Measurements from ENCODE around the gene EMCN. TPM values are rescaled to one million over a fixed set of nuclear protein-coding genes. Genes with fewer than 3 reads are reported as not detected.
A peak's percentile ranks its signal among the peaks of the same experiment; 100 is the strongest.

EMCN gene
- total RNA-seq, 1 donor from 2014 or later: not detected

- Histone ChIP-seq H3K27me3 (no peaks in the 10 kb centered on the region), H3K4me2 (no peak overlapping the region), H3K4me1 (no peaks in the 10 kb centered on the region), H3K36me3 (no peaks in the 10 kb centered on the region), H3F3A (ENCODE audit: low read depth) (no peaks in the 10 kb centered on the region), H4K20me1 (ENCODE audit: low read depth) (no peaks in the 10 kb centered on the region), H3K9ac (no peak overlapping the region), H3K4me3 (no peak overlapping the region), H3K9me3 (ENCODE audit: low read depth) (no peaks in the 10 kb centered on the region), H2AFZ (replicated peaks) (no peak overlapping the region), H3K27ac (no peak overlapping the region), H3K79me2 (ENCODE audit: low read depth) (no peaks in the 10 kb centered on the region)
- Mint-ChIP-seq H3K27ac (no peak overlapping the region), H3K4me1 (no peaks in the 10 kb centered on the region), H3K9me3 (no peaks in the 10 kb centered on the region), H3K4me3 (no peak overlapping the region), H3K36me3 (no peaks in the 10 kb centered on the region), H3K27me3 (ENCODE audit: insufficient read depth, low read depth) (no peaks in the 10 kb centered on the region)
- TF ChIP-seq EZH2phosphoT487 (IDR thresholded peaks at IDR 0.05) (no peak), EZH2 (IDR thresholded peaks at IDR 0.05) (no peak), CTCF (IDR thresholded peaks at IDR 0.05) (no peak)
- no peak for DNase-seq (ENCODE audit: low spot score)
These were observed 93.4 kb downstream of the EMCN start for GRCh38 chr4:100424376-100424775.

- Mint-ChIP-seq H3K27me3 (ENCODE audit: insufficient read depth, low read depth) (no peaks in the 10 kb centered on the region), H3K4me1 (no peaks in the 10 kb centered on the region), H3K27ac (no peak overlapping the region), H3K36me3 (no peaks in the 10 kb centered on the region), H3K9me3 (no peaks in the 10 kb centered on the region), H3K4me3 (no peak overlapping the region)
- H4K20me1 ChIP-seq (ENCODE audit: low read depth): no peaks in the 10 kb centered on the region
- H3K27ac ChIP-seq: no peak overlapping the region
- DNase-seq (ENCODE audit: low spot score): no peak
- H3F3A ChIP-seq (ENCODE audit: low read depth): no peaks in the 10 kb centered on the region
- TF ChIP-seq EZH2 (IDR thresholded peaks at IDR 0.05) (no peak), EZH2phosphoT487 (IDR thresholded peaks at IDR 0.05) (no peak), CTCF (IDR thresholded peaks at IDR 0.05) (no peak)
- H3K4me3 ChIP-seq: no peak overlapping the region
- H3K9me3 ChIP-seq (ENCODE audit: low read depth): no peaks in the 10 kb centered on the region
- no peaks in the 10 kb centered on the region for H3K36me3 ChIP-seq
- no peaks in the 10 kb centered on the region for H3K4me1 ChIP-seq
- no peak overlapping the region for H3K4me2 ChIP-seq
- H3K27me3 ChIP-seq: no peaks in the 10 kb centered on the region
- no peak overlapping the region for H3K9ac ChIP-seq
- no peak overlapping the region for H2AFZ ChIP-seq (replicated peaks)
- no peaks in the 10 kb centered on the region for H3K79me2 ChIP-seq (ENCODE audit: low read depth)
These were observed 94.9 kb downstream of the EMCN start for GRCh38 chr4:100422894-100423293.

- Histone ChIP-seq H2AFZ (replicated peaks) (no peak overlapping the region), H4K20me1 (ENCODE audit: low read depth) (no peaks in the 10 kb centered on the region), H3K4me2 (no peak overlapping the region), H3K9me3 (ENCODE audit: low read depth) (no peaks in the 10 kb centered on the region), H3K79me2 (ENCODE audit: low read depth) (no peaks in the 10 kb centered on the region), H3K27ac (no peak overlapping the region), H3K4me3 (no peak overlapping the region), H3K27me3 (no peaks in the 10 kb centered on the region), H3K4me1 (peaks cover 7% of the 10 kb centered on the region), H3K9ac (no peak overlapping the region), H3K36me3 (no peaks in the 10 kb centered on the region), H3F3A (ENCODE audit: low read depth) (no peaks in the 10 kb centered on the region)
- no peak overlapping the region for H3K27ac Mint-ChIP-seq
- H3K4me1 Mint-ChIP-seq: no peaks in the 10 kb centered on the region
- no peaks in the 10 kb centered on the region for H3K9me3 Mint-ChIP-seq
- H3K27me3 Mint-ChIP-seq (ENCODE audit: insufficient read depth, low read depth): no peaks in the 10 kb centered on the region
- peak; percentile 36 for DNase-seq (ENCODE audit: low spot score)
- no peak for TF ChIP-seq EZH2 (IDR thresholded peaks at IDR 0.05)
- no peak for TF ChIP-seq EZH2phosphoT487 (IDR thresholded peaks at IDR 0.05)
- peak; percentile 72 for TF ChIP-seq CTCF (IDR thresholded peaks at IDR 0.05)
- no peak overlapping the region for H3K4me3 Mint-ChIP-seq
- no peaks in the 10 kb centered on the region for H3K36me3 Mint-ChIP-seq
These were observed 96.4 kb downstream of the EMCN start for GRCh38 chr4:100421361-100421978.

Measured in neural progenitor cell (in vitro differentiated cells).